ENCODE data around the gene PRSS36.

The PRSS36 gene

DNA sequence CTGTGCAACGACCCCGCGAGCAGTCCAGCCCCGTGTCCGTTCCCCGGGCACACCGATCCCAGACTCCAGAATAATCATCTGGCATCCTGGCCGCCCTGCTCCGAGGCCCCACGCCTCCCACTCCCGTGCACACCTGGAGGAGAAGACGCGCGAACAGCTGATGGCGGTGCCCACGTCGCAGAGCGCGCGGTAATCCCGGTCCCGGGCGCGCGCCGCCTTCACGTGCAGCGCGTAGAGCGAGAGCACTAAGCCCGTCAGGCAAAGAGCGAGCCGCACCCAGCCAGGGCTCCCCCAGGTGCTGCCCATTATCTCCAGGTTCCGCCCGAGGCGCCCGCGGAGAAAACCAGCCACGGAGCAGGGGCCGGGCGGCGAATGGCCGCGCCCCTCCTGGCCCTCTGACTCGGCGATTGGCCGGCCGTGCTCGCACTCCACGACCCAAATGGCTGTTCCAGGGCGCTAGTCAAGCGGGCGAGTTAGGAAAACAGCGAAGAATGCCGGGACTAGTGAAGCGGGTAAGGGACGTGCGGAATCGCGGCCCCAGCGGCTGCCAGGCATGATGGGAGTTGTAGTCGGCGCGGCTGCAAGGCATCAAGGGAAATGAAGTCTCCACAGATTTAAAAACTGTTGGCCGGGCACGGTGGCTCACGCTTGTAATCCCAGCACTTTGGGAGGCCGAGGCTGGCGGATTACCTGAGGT is 55.3 kb downstream of the PRSS36 start, which contains the start of gene VKORC1:
TSS of gene VKORC1 (minus strand) at position 374 of the 697 bp plus-strand sequence. CDS start at position 306, 68 bp downstream.
- peak; percentile 87 for DNase-seq

DNA sequence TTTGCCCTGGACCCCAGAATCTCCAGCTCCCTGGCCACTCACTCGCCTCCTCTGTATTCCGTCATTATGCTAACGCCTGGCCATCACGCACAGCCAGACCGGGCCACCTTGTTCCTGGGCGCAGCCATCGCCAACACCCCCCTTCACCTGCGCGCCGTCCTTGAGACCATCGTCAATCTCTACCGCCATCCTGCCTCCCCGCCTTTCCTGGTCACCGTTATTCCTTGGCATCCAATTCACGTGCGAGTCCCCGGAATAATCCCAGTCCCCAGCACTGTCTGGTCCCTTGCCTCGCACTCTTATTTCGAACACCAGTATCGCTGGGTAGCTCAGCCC is 55.8 kb downstream of the PRSS36 start:
- no peak for DNase-seq

DNA sequence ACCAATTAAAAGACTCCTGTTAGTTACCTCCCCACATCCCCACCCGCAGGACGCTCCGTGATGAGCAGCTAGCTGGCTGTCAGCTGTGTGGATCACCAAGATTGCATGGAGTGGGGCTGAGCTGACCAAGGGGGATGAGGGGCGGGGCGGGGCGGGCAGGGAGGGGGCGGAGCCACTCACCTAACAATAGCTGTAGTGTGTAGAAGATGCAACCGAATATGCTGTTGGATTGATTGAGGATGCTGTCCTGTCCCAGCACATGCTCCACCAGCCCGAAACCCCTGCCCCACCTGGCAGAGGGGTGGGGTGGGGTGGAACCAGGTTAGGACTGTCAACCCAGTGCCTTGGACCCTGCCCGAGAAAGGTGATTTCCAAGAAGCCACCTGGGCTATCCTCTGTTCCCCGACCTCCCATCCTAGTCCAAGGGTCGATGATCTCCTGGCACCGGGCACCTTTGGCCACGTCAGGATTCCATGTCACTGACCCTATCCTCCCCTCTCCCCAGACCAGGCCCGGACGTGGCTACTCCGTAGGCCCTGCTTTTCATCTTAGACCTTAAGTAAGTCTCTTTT is 56.6 kb downstream of the PRSS36 start:
- DNase-seq = no peak

DNA sequence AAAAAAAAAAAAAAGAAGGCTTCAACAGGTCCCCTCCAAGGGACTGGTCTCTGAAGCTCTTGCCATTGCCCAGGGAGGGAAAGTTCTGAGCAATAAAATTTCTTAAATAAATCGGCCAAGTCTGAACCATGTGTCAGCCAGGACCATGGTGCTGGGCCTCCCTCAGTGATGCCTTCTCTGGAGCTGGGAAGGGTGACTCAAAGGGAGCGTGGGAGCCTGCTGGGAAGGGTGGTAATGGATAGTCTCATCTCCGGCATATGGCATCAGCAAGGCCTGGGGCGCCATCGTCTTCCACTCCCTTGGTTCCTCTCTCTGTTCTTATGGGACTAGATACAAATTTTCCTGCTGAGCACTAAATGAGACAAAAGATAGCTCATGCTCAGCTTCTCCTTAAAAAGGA is 57.5 kb downstream of the PRSS36 start:
- no peak for DNase-seq

DNA sequence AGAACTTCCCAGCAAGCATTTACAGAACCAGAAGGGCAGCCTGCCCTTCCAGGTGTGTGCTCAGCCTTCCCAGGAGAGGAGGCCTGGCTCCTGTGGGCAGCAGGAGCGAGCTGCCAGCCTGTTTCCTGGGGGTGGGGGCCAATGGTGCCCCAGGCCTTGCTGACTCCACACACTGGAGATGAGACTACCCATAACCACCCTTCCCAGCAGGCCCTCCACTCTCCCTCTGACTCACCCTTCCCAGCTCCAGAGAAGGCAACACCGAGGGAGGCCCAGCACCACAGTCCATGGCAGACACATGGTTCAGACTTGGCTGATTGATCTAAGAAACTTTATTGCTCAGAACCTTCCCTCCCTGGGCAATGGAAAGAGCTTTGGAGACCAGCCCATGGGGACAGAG is 59.3 kb downstream of the PRSS36 start:
- no peak for DNase-seq

DNA sequence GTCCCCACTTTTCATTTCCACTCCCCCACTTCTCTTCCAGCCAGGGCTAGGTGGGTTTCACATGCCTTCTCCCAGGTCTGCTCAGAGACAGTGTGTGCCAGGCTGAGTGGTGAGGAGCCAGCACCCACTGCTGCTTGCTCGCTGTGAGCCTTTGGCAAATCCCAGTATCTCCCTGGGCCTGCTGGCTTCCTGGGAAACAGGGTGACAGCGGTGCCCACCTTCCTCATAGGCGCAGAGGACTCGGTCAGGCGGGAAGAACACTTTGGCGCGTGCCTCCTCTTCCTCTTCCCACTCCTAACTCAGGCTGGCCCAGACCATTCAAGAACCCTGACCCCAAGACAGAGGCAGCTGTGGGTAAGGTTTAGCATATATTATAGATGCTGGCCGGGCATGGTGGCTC is 60.7 kb downstream of the PRSS36 start:
- no peak for DNase-seq

Measured in central memory CD4-positive, alpha-beta T cell (primary cell).